Measurements from ENCODE around the gene ATP2A1.
"Not testable (repeated sequence)": the region's sequence is repeated elsewhere in the genome, so short reads cannot be mapped to it uniquely, and the experiment has no call there.

ATP2A1 gene

GRCh38 chr16:28913946-28914724 is 35.8 kb downstream of the ATP2A1 start:
- peak; percentile 7 for DNase-seq

GRCh38 chr16:28915181-28915580 is 36.9 kb downstream of the ATP2A1 start:
- no peak for DNase-seq

- DNase-seq: no peak
Observed at GRCh38 chr16:28917095-28917494, 38.8 kb downstream of the ATP2A1 start.

GRCh38 chr16:28918698-28919097 is 40.4 kb downstream of the ATP2A1 start:
- DNase-seq: no peak

- DNase-seq: no peak
Observed at GRCh38 chr16:28923231-28923587, 44.9 kb downstream of the ATP2A1 start.

- DNase-seq: no peak
Observed at GRCh38 chr16:28923652-28924398, 45.5 kb downstream of the ATP2A1 start.

GRCh38 chr16:28924399-28924761 is 46.1 kb downstream of the ATP2A1 start:
- DNase-seq: peak; percentile 75

GRCh38 chr16:28924762-28925385 is 46.6 kb downstream of the ATP2A1 start, which contains the start of gene RABEP2:
RABEP2 (minus strand) TSS chr16:28925238; CDS start chr16:28925163, 75 bp downstream.
- DNase-seq: peak; percentile 90

- peak; percentile 71 for DNase-seq
Observed at GRCh38 chr16:28925386-28926228, 47.3 kb downstream of the ATP2A1 start.

GRCh38 chr16:28926284-28926683 is 48.0 kb downstream of the ATP2A1 start:
- DNase-seq: not testable (repeated sequence)

- no peak for DNase-seq
Observed at GRCh38 chr16:28927815-28928214, 49.5 kb downstream of the ATP2A1 start.

- DNase-seq: no peak
Observed at GRCh38 chr16:28930203-28930602, 51.9 kb downstream of the ATP2A1 start.

GRCh38 chr16:28930652-28931051 is 52.4 kb downstream of the ATP2A1 start:
- no peak for DNase-seq

- no peak for DNase-seq
Observed at GRCh38 chr16:28931801-28932225, 53.5 kb downstream of the ATP2A1 start, which contains the start of gene CD19. CD19 (plus strand) TSS chr16:28931971; CDS start chr16:28932001, 30 bp downstream.

GRCh38 chr16:28932339-28933141 is 54.3 kb downstream of the ATP2A1 start:
- DNase-seq: no peak

- DNase-seq: no peak
Observed at GRCh38 chr16:28933171-28933570, 54.9 kb downstream of the ATP2A1 start.

- DNase-seq: no peak
Observed at GRCh38 chr16:28935346-28935745, 57.1 kb downstream of the ATP2A1 start.

- DNase-seq: peak; percentile 5
Observed at GRCh38 chr16:28935924-28936783, 57.9 kb downstream of the ATP2A1 start.

GRCh38 chr16:28936784-28937155 is 58.5 kb downstream of the ATP2A1 start:
- no peak for DNase-seq

GRCh38 chr16:28937222-28937876 is 59.1 kb downstream of the ATP2A1 start:
- DNase-seq: no peak

All from NCI-H1092 treated with DMSO at 0.1 percent for 48 hours (cell line).